ENCODE results near the gene TULP4.

- no peak for TF ChIP-seq CTCF (IDR thresholded peaks at IDR 0.05)
- no peak for TF ChIP-seq EP300 (IDR thresholded peaks at IDR 0.05)
- TF ChIP-seq POLR2AphosphoS5 (IDR thresholded peaks at IDR 0.05), result no peak
- no peak for TF ChIP-seq POLR2A (IDR thresholded peaks at IDR 0.05; ENCODE audit: low read depth)
Observed at GRCh38 chr6:158497620-158498019, 185.4 kb downstream of the TULP4 start.
